Measurements from ENCODE around the gene SLC35B1.

- TF ChIP-seq CTCF (IDR thresholded peaks at IDR 0.05) (no peak), POLR2A (IDR thresholded peaks at IDR 0.05) (no peak)
These were observed 34.4 kb upstream of the SLC35B1 start for GRCh38 chr17:49742166-49742638.
